Liver (tissue), 3 donors: ENCODE data around the gene TRIM14.

Experiments used
- EGR1 ChIP-seq, 2 donors: IDR thresholded peaks; 2 replicates each; pipeline ENCODE4 v1.6.1; 2016 to 2018; ENCODE audit warnings: antibody characterized with exemption in 2 of 2, low read depth in 2 of 2
- JUND ChIP-seq, 2 donors: IDR thresholded peaks; 2 replicates each; pipeline ENCODE4 v1.6.1; 2016; ENCODE audit warnings: antibody characterized with exemption in 2 of 2
- TF ChIP-seq, protein P1 (sequence below): fragments of 150-350 bp; IDR thresholded peaks from 2 replicates; pipeline ENCODE4 v1.5.1; 2017; ENCODE audit warnings: improper control_type of control experiment, low read depth, low read length; ENCODE audit not compliant: missing input control
- TF ChIP-seq, protein P2 (sequence below): IDR thresholded peaks from 2 replicates; pipeline ENCODE4 v1.6.1; 2016; ENCODE audit warnings: antibody characterized with exemption
- donor health status: healthy.
- donor health status: healthy.

DNA sequence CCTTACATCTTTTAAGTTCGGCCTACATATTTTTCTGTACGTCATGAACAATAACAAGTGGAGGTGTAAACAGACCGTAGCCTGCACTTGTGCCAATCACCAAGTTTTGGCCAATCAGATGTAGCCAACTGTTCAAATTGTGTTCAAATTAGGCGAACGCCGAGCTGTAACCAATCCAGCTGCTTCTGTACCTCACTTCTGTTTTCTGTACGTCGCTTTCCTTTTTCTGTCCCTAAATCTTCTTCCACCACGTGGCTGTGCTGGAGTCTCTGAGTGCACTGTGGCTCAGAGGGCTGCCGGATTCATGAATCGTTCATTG lies 26.4 kb downstream of the TRIM14 start:
- TF ChIP-seq, protein P1, sequence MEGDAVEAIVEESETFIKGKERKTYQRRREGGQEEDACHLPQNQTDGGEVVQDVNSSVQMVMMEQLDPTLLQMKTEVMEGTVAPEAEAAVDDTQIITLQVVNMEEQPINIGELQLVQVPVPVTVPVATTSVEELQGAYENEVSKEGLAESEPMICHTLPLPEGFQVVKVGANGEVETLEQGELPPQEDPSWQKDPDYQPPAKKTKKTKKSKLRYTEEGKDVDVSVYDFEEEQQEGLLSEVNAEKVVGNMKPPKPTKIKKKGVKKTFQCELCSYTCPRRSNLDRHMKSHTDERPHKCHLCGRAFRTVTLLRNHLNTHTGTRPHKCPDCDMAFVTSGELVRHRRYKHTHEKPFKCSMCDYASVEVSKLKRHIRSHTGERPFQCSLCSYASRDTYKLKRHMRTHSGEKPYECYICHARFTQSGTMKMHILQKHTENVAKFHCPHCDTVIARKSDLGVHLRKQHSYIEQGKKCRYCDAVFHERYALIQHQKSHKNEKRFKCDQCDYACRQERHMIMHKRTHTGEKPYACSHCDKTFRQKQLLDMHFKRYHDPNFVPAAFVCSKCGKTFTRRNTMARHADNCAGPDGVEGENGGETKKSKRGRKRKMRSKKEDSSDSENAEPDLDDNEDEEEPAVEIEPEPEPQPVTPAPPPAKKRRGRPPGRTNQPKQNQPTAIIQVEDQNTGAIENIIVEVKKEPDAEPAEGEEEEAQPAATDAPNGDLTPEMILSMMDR, result no peak
- TF ChIP-seq, protein P2, sequence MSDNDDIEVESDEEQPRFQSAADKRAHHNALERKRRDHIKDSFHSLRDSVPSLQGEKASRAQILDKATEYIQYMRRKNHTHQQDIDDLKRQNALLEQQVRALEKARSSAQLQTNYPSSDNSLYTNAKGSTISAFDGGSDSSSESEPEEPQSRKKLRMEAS, result no peak
- TF ChIP-seq EGR1 (IDR thresholded peaks at IDR 0.05; ENCODE audit: low read depth in 2 of 2) (no peak), JUND (IDR thresholded peaks at IDR 0.05) (no peak)
